ENCODE data around the gene IGSF11.

The IGSF11 gene

GRCh38 chr3:118889691-118890090 lies 145.0 kb downstream of the IGSF11 start:
- TF ChIP-seq CTCF (conservative IDR thresholded peaks at IDR 0.05; ENCODE audit: low read depth, low read length) = no peak
- no peak overlapping the region for H3K4me3 ChIP-seq (ENCODE audit: low read depth, low read length)
- no peak for DNase-seq (ENCODE audit: low read depth)

- no peak overlapping the region for H3K4me3 ChIP-seq (ENCODE audit: low read depth, low read length)
- no peak for DNase-seq (ENCODE audit: low read depth)
- no peak for TF ChIP-seq CTCF (conservative IDR thresholded peaks at IDR 0.05; ENCODE audit: low read depth, low read length)
Measured at GRCh38 chr3:118886708-118887107, 147.9 kb downstream of the IGSF11 start.

GRCh38 chr3:118884748-118885206 lies 149.9 kb downstream of the IGSF11 start:
- peak; percentile 63 for DNase-seq (ENCODE audit: low read depth)
- no peak overlapping the region for H3K4me3 ChIP-seq (ENCODE audit: low read depth, low read length)
- TF ChIP-seq CTCF (conservative IDR thresholded peaks at IDR 0.05; ENCODE audit: low read depth, low read length) = peak; percentile 98

GRCh38 chr3:118882353-118882947 lies 152.2 kb downstream of the IGSF11 start:
- DNase-seq (ENCODE audit: low read depth) = peak; percentile 79
- peak; percentile 80 for TF ChIP-seq CTCF (conservative IDR thresholded peaks at IDR 0.05; ENCODE audit: low read depth, low read length)
- H3K4me3 ChIP-seq (ENCODE audit: low read depth, low read length) = no peak overlapping the region

- no peak for TF ChIP-seq CTCF (conservative IDR thresholded peaks at IDR 0.05; ENCODE audit: low read depth, low read length)
- no peak overlapping the region for H3K4me3 ChIP-seq (ENCODE audit: low read depth, low read length)
- no peak for DNase-seq (ENCODE audit: low read depth)
Measured at GRCh38 chr3:118868051-118868450, 166.6 kb downstream of the IGSF11 start.

- H3K4me3 ChIP-seq (ENCODE audit: low read depth, low read length) = no peak overlapping the region
- DNase-seq (ENCODE audit: low read depth) = no peak
Measured at GRCh38 chr3:118863731-118864322, 170.8 kb downstream of the IGSF11 start.

More at GRCh38 chr3:118863731-118864322, 170.8 kb downstream of the IGSF11 start:
- TF ChIP-seq CTCF (conservative IDR thresholded peaks at IDR 0.05; ENCODE audit: low read depth, low read length) = no peak
